LNCAP (cell line): ENCODE data around the gene REPIN1.

Source experiments
- TF ChIP-seq, protein P1 (sequence below): fragments of 450-650 bp; IDR thresholded peaks from 2 replicates; pipeline ENCODE4 v1.5.1; 2017; ENCODE audit warnings: mild to moderate bottlenecking

REPIN1 gene

DNA sequence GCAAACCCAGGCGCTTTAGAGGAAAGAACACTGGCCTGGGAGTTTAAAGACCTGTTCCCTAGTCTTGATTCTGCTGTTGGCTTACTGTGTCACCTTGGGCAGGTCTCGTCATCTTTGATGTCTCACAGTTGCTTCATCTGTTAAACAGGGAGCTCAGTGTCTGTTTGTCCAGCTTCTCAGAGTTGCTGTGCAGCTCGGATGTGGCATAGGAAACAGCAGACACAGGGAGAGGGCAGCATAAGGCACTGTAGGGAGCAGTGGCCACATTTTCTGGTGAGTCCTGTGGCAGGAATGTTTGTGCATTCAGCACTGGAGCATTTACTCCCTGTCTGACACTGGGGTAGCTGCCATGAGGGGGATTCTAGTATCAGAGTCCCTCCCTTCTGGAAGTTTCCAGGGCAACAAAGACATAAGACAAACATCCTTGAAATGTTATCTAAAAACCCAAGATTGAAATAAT lies 2.0 kb downstream of the REPIN1 start:
- TF ChIP-seq, protein P1, sequence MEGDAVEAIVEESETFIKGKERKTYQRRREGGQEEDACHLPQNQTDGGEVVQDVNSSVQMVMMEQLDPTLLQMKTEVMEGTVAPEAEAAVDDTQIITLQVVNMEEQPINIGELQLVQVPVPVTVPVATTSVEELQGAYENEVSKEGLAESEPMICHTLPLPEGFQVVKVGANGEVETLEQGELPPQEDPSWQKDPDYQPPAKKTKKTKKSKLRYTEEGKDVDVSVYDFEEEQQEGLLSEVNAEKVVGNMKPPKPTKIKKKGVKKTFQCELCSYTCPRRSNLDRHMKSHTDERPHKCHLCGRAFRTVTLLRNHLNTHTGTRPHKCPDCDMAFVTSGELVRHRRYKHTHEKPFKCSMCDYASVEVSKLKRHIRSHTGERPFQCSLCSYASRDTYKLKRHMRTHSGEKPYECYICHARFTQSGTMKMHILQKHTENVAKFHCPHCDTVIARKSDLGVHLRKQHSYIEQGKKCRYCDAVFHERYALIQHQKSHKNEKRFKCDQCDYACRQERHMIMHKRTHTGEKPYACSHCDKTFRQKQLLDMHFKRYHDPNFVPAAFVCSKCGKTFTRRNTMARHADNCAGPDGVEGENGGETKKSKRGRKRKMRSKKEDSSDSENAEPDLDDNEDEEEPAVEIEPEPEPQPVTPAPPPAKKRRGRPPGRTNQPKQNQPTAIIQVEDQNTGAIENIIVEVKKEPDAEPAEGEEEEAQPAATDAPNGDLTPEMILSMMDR = no peak

DNA sequence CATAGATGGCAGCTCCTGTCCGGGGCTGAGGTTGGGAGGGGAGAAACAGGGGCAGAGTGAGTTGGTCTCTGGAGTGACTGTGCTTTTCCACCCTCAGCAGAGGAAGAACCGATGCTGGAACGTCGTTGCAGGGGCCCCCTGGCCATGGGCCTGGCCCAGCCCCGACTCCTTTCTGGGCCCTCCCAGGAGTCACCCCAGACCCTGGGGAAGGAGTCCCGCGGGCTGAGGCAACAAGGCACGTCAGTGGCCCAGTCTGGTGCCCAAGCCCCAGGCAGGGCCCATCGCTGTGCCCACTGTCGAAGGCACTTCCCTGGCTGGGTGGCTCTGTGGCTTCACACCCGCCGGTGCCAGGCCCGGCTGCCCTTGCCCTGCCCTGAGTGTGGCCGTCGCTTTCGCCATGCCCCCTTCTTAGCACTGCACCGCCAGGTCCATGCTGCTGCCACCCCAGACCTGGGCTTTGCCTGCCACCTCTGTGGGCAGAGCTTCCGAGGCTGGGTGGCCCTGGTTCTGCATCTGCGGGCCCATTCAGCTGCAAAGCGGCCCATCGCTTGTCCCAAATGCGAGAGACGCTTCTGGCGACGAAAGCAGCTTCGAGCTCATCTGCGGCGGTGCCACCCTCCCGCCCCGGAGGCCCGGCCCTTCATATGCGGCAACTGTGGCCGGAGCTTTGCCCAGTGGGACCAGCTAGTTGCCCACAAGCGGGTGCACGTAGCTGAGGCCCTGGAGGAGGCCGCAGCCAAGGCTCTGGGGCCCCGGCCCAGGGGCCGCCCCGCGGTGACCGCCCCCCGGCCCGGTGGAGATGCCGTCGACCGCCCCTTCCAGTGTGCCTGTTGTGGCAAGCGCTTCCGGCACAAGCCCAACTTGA lies 2.7 kb downstream of the REPIN1 start:
- TF ChIP-seq, protein P1 = no peak

DNA sequence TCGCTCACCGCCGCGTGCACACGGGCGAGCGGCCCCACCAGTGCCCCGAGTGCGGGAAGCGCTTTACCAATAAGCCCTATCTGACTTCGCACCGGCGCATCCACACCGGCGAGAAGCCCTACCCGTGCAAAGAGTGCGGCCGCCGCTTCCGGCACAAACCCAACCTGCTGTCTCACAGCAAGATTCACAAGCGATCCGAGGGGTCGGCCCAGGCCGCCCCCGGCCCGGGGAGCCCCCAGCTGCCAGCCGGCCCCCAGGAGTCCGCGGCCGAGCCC lies 3.3 kb downstream of the REPIN1 start:
- TF ChIP-seq, protein P1 = no peak

DNA sequence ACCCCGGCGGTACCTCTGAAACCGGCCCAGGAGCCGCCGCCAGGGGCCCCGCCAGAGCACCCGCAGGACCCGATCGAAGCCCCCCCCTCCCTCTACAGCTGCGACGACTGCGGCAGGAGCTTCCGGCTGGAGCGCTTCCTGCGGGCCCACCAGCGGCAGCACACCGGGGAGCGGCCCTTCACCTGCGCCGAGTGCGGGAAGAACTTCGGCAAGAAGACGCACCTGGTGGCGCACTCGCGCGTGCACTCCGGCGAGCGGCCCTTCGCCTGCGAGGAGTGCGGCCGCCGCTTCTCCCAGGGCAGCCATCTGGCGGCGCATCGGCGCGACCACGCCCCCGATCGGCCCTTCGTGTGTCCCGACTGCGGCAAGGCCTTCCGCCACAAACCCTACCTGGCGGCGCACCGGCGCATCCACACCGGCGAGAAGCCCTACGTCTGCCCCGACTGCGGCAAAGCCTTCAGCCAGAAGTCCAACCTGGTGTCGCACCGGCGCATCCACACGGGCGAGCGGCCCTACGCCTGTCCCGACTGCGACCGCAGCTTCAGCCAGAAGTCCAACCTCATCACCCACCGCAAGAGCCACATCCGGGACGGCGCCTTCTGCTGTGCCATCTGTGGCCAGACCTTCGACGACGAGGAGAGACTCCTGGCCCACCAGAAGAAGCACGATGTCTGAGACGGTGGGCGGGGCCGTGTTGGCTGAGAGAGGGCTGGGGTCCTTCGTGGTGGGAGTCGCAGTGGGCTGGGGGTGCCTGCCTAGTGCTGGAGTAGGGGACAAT lies 3.8 kb downstream of the REPIN1 start:
- TF ChIP-seq, protein P1 = no peak

DNA sequence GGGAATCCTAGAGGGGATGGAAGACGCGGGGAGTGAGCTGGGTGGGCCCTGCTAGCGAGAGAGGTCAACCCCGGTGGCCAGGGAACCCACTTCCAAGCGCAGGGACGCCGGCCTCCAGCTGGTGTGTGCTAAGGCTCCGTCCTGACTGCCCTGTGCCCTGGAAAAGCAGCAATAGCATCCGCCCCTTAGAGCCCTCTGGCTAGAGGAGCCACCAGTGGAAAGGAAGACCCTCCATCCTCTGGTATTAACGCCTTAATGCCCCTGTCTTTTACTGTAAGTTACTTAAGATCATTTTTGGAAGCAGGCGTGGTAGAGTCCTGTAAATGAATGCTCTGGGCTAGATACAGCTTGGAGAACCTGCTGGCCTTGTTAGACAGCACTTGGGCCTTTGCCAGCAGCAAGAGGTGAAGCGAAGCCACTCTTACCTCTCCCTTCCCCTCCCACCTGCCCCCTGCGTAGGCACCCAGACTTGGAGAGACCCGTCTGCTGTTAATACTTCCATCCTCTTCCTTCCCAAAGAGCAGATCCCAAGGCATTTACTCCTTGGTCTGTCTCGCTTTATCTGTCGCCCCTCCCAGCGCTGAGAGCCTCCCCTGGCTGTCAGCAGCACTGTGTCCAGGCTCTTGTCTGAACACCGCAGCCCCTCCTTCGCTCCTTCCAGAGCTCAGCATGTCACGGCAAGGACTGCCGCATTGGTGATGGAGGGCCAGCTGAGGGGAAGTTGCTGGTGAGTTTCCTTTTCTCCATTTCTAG lies 4.6 kb downstream of the REPIN1 start:
- TF ChIP-seq, protein P1 = no peak

DNA sequence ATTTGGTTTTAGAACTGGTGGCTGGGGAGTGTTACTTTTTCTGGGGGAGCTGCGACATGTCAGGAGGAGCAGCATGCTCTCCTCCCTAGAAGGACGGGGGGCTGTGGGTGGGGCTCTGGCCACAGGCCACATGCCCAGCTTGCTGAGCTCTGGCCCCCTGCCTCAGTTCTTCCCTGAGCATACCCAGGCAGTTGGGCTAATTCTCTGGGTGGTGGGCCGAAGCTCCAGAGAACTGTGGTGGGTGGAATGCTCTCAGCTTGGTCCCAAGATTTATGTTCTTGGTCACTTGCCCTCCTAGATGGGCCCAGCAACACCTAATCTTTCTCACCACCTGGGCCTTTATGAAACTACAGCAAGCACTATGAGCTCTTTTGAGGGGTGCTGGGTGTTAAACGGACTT lies 5.4 kb downstream of the REPIN1 start:
- TF ChIP-seq, protein P1 = no peak

DNA sequence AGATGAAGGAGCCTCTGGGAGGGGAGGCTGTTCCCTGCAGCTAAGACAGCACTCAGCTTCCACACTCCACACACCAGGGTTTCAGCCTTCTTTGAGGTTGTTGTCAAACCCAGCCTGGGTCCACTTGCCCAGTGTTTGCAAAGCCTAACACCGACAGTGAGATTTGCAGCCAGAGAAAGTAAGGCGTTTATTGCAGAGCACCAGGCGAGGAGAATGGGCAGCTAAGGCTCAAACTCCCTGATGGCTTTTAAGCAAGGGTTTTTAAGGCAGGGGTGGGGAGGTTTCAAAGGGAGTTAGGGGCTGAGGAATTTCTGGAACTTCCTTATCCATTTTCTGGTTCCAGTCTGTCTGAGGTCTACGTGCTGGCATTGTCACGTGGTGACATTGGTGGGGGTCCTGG lies 5.8 kb downstream of the REPIN1 start:
- TF ChIP-seq, protein P1 = no peak
